Activated CD4-positive, alpha-beta T cell treated with anti-CD3 and anti-CD28 coated beads, Interleukin-2, amount 50 U/mL, for 16 hours (primary cell): ENCODE data around the gene GAB1.

Source experiments
- DNase-seq: peaks from one replicate; pipeline ENCODE4 v3.0.0-alpha.2; 2020

Gene GAB1

GRCh38 chr4:143391261-143391660 is 54.6 kb downstream of the GAB1 start:
- no peak for DNase-seq

- no peak for DNase-seq
These were observed 55.2 kb downstream of the GAB1 start for GRCh38 chr4:143391895-143392294.

GRCh38 chr4:143393195-143393594 is 56.5 kb downstream of the GAB1 start:
- DNase-seq = no peak

GRCh38 chr4:143394739-143395453 is 58.2 kb downstream of the GAB1 start:
- DNase-seq = no peak

- DNase-seq = no peak
These were observed 60.0 kb downstream of the GAB1 start for GRCh38 chr4:143396695-143397094.

- DNase-seq = no peak
These were observed 60.7 kb downstream of the GAB1 start for GRCh38 chr4:143397335-143397734.

GRCh38 chr4:143397887-143398286 is 61.2 kb downstream of the GAB1 start:
- DNase-seq = no peak

GRCh38 chr4:143399113-143399949 is 62.7 kb downstream of the GAB1 start:
- DNase-seq = peak; percentile 50

- DNase-seq = no peak
These were observed 63.4 kb downstream of the GAB1 start for GRCh38 chr4:143400082-143400481.

- DNase-seq = peak; percentile 28
These were observed 66.3 kb downstream of the GAB1 start for GRCh38 chr4:143402776-143403552.

GRCh38 chr4:143403553-143403820 is 66.8 kb downstream of the GAB1 start:
- DNase-seq = no peak

GRCh38 chr4:143404555-143404954 is 67.9 kb downstream of the GAB1 start:
- DNase-seq = no peak

GRCh38 chr4:143405075-143405730 is 68.5 kb downstream of the GAB1 start:
- DNase-seq = no peak

- no peak for DNase-seq
These were observed 69.8 kb downstream of the GAB1 start for GRCh38 chr4:143406523-143406922.

GRCh38 chr4:143407474-143407873 is 70.8 kb downstream of the GAB1 start:
- no peak for DNase-seq

GRCh38 chr4:143407888-143408287 is 71.2 kb downstream of the GAB1 start:
- no peak for DNase-seq

- no peak for DNase-seq
These were observed 73.3 kb downstream of the GAB1 start for GRCh38 chr4:143410015-143410414.

GRCh38 chr4:143411527-143412419 is 75.1 kb downstream of the GAB1 start:
- DNase-seq = no peak

GRCh38 chr4:143412420-143412758 is 75.7 kb downstream of the GAB1 start:
- DNase-seq = no peak

- no peak for DNase-seq
These were observed 81.2 kb downstream of the GAB1 start for GRCh38 chr4:143417679-143418403.

- DNase-seq = no peak
These were observed 83.6 kb downstream of the GAB1 start for GRCh38 chr4:143420227-143420626.

GRCh38 chr4:143421609-143422008 is 84.9 kb downstream of the GAB1 start:
- no peak for DNase-seq
